Measurements from ENCODE around the gene ZBTB16. TPM values are rescaled to one million over a fixed set of nuclear protein-coding genes. Genes with fewer than 3 reads are reported as not detected.

ZBTB16 gene
- total and polyA plus RNA-seq, 2 of the 4 experiments (the other 2 are of a cell fraction) = not detected

GRCh38 chr11:114255289-114255688 is 195.8 kb downstream of the ZBTB16 start:
- peaks cover 35% of the 10 kb centered on the region; the same call in 1 of the 2 replicates for H3K27me3 ChIP-seq (ENCODE audit: control insufficient read depth, insufficient read depth, low read length)
- dilution Hi-C loops (cut with HindIII; ENCODE audit: low sequenced_read_pairs, unreplicated experiment) = no loop called here
- no peak overlapping the region for H3K4me3 ChIP-seq (ENCODE audit: insufficient read depth, low read depth, low read length)
- DNase-seq (no peak), ATAC-seq (ENCODE audit: low read depth) (no peak)
- H3K36me3 ChIP-seq (ENCODE audit: control insufficient read depth, insufficient read depth, low read length) = no peaks in the 10 kb centered on the region
- ChIA-PET CTCF (no interaction called here), POLR2A (ENCODE audit: unreplicated experiment) (no interaction called here)
- no peak overlapping the region for H3K56ac ChIP-seq (ENCODE audit: extremely low read depth, insufficient read depth, low read length)
- intact Hi-C loops (cut with micrococcal nuclease) = no loop called here
- H3K4ac ChIP-seq (ENCODE audit: low read depth, low read length) = no peak overlapping the region
- no peaks in the 10 kb centered on the region for H4K20me1 ChIP-seq (ENCODE audit: insufficient read depth, low read length)
- H3K9ac ChIP-seq (ENCODE audit: low read depth, low read length) = no peak overlapping the region
- no peak overlapping the region for H2BK5ac ChIP-seq (ENCODE audit: low read depth, low read length, poor library complexity, severe bottlenecking)
- H2BK120ac ChIP-seq (ENCODE audit: low read depth, low read length) = no peak overlapping the region
- H2BK15ac ChIP-seq (ENCODE audit: low read depth, low read length) = no peak overlapping the region
- WGBS, 2 experiments (ENCODE audit: extremely low coverage in 2 of 2, insufficient read length in 1 of 2) = no CpG with 5 or more reads among the region's 11 CpGs
- no peak overlapping the region for H3K14ac ChIP-seq (replicated peaks; ENCODE audit: low read depth, low read length)
- no peak overlapping the region for H4K5ac ChIP-seq (ENCODE audit: low read depth, low read length)
- H2AK5ac ChIP-seq (ENCODE audit: low read depth, low read length) = no peak overlapping the region
- no peaks in the 10 kb centered on the region for H3K9me1 ChIP-seq (ENCODE audit: insufficient read depth, low read length)
- no peak overlapping the region for H3K23ac ChIP-seq (ENCODE audit: low read depth, low read length)
- H3K79me1 ChIP-seq (ENCODE audit: low read depth in 1 of 2, low read length in 2 of 2) = no peaks in the 10 kb centered on the region
- no peak overlapping the region for H2AK9ac ChIP-seq (replicated peaks; ENCODE audit: low read depth, low read length, poor library complexity)
- in situ Hi-C loops (cut with MboI; ENCODE audit: low sequenced_read_pairs) = no loop called here
- BruUV-seq (replicated peaks) = no TSS peak
- H2AFZ ChIP-seq (replicated peaks; ENCODE audit: low read length, poor library complexity) = no peak overlapping the region
- no peak overlapping the region for H3K27ac ChIP-seq (ENCODE audit: insufficient read depth, low read length)
- TF ChIP-seq SMC3 (IDR thresholded peaks at IDR 0.05; ENCODE audit: low read depth, low read length) = no peak
- TF ChIP-seq NFE2L2 (IDR thresholded peaks at IDR 0.05; ENCODE audit: low read depth, low read length) = no peak
- no peak for TF ChIP-seq RCOR1 (IDR thresholded peaks at IDR 0.05; ENCODE audit: insufficient replicate concordance, low read length)
- no peak for TF ChIP-seq ELK1 (IDR thresholded peaks at IDR 0.05; ENCODE audit: borderline replicate concordance, low read depth, low read length)
- no peak for TF ChIP-seq BHLHE40 (IDR thresholded peaks at IDR 0.05; ENCODE audit: low read depth, low read length)
- TF ChIP-seq MAZ (IDR thresholded peaks at IDR 0.05; ENCODE audit: borderline replicate concordance, low read depth, low read length) = no peak
- TF ChIP-seq RAD21 (IDR thresholded peaks at IDR 0.05; ENCODE audit: low read length) = no peak
- TF ChIP-seq FOS (IDR thresholded peaks at IDR 0.05; ENCODE audit: low read depth, low read length) = no peak
- no peak for TF ChIP-seq CHD1 (IDR thresholded peaks at IDR 0.05; ENCODE audit: low read depth, low read length)
- no peak for TF ChIP-seq MXI1 (IDR thresholded peaks at IDR 0.05; ENCODE audit: borderline replicate concordance, low read depth, low read length)
- no peak for TF ChIP-seq POLR2A (IDR thresholded peaks at IDR 0.05; ENCODE audit: low read depth, low read length)
- no peak for TF ChIP-seq USF2 (IDR thresholded peaks at IDR 0.05; ENCODE audit: low read depth, low read length)
- no peak for TF ChIP-seq CEBPB (IDR thresholded peaks at IDR 0.05; ENCODE audit: low read depth, low read length)
- no peak for TF ChIP-seq MAFK (IDR thresholded peaks at IDR 0.05; ENCODE audit: low read depth, low read length)
- no peak for TF ChIP-seq CTCF (conservative IDR thresholded peaks at IDR 0.05; ENCODE audit: low read depth, low read length)
- no peak for TF ChIP-seq RFX5 (IDR thresholded peaks at IDR 0.05; ENCODE audit: low read depth, low read length)
- no peak overlapping the region for H4K91ac ChIP-seq (ENCODE audit: insufficient read depth, low read depth, low read length)
- no peak overlapping the region for H3K4me2 ChIP-seq (ENCODE audit: low read depth, low read length)
- H3K4me1 ChIP-seq (ENCODE audit: control insufficient read depth, insufficient read depth, low read length) = no peaks in the 10 kb centered on the region
- no peaks in the 10 kb centered on the region for H3K9me3 ChIP-seq (ENCODE audit: control insufficient read depth, insufficient read depth, low read length)
- no peak overlapping the region for H3K18ac ChIP-seq (ENCODE audit: low read depth, low read length)
- H4K8ac ChIP-seq (ENCODE audit: low read depth in 2 of 2, low read length in 2 of 2) = no peak overlapping the region
- H2BK20ac ChIP-seq (ENCODE audit: low read depth, low read length) = no peak overlapping the region

Data from IMR-90 (cell line).